HG02571 (cell line): Measurements from ENCODE around the gene FGFRL1.
"Not testable (repeated sequence)": the region's sequence is repeated elsewhere in the genome, so short reads cannot be mapped to it uniquely, and the experiment has no call there.

Experiments
- ATAC-seq: cut with Tn5 transposase; IDR thresholded peaks from one replicate; pipeline ENCODE4 v1.9.1; 2021; ENCODE audit warnings: mild to moderate bottlenecking, moderate library complexity; ENCODE audit not compliant: unreplicated experiment

Gene FGFRL1

GRCh38 chr4:992297-993110, 18.9 kb upstream of the FGFRL1 start:
- ATAC-seq: no peak

GRCh38 chr4:993111-994029, 18.1 kb upstream of the FGFRL1 start, which contains the start of gene SLC26A1:
SLC26A1 (minus strand) TSS chr4:993404; CDS start chr4:991703, 1,701 bp downstream.
- ATAC-seq: no peak

- ATAC-seq: no peak
These were observed 16.0 kb upstream of the FGFRL1 start for GRCh38 chr4:995311-996026.

GRCh38 chr4:996030-996996, 15.1 kb upstream of the FGFRL1 start:
- ATAC-seq: no peak

- no peak for ATAC-seq
These were observed 14.4 kb upstream of the FGFRL1 start for GRCh38 chr4:996997-997374.

GRCh38 chr4:997375-998071, 13.9 kb upstream of the FGFRL1 start:
- no peak for ATAC-seq

- no peak for ATAC-seq
These were observed 13.2 kb upstream of the FGFRL1 start for GRCh38 chr4:998096-998691.

- not testable (repeated sequence) for ATAC-seq
These were observed 12.1 kb upstream of the FGFRL1 start for GRCh38 chr4:999240-999863.

GRCh38 chr4:999882-1000425, 11.5 kb upstream of the FGFRL1 start:
- ATAC-seq: no peak

- no peak for ATAC-seq
These were observed 10.7 kb upstream of the FGFRL1 start for GRCh38 chr4:1000686-1001260.

- no peak for ATAC-seq
These were observed 9.8 kb upstream of the FGFRL1 start for GRCh38 chr4:1001561-1002130.

- no peak for ATAC-seq
These were observed 9.2 kb upstream of the FGFRL1 start for GRCh38 chr4:1002131-1002630.

- no peak for ATAC-seq
These were observed 8.7 kb upstream of the FGFRL1 start for GRCh38 chr4:1002631-1003251.

- ATAC-seq: no peak
These were observed 8.0 kb upstream of the FGFRL1 start for GRCh38 chr4:1003271-1004070.

- ATAC-seq: no peak
These were observed 7.4 kb upstream of the FGFRL1 start for GRCh38 chr4:1004071-1004418.
